Keratinocyte (primary cell): ENCODE results near the gene PTMA. TPM values are rescaled to one million over a fixed set of nuclear protein-coding genes. Genes with fewer than 3 reads are reported as not detected.

ENCODE experiments used
- DNase-seq: peaks from one replicate; pipeline ENCODE4 v3.0.0-alpha.2; 2011; ENCODE audit warnings: low read depth, missing footprints, low spot score
- FAIRE-seq: peaks from 2 replicates; lab custom pipeline; 2011; peaks lifted over from hg19 to GRCh38; lab: Jason Lieb, UNC
- H2AFZ ChIP-seq: 2 replicates; pipeline ENCODE4 v1.6.0; 2012; ENCODE audit warnings: low read length, control low read depth, inconsistent platforms; ENCODE audit not compliant: control insufficient read depth
- H3K27ac ChIP-seq: 2 replicates; pipeline ENCODE4 v1.5.1; 2011; ENCODE audit warnings: low read length; ENCODE audit not compliant: control insufficient read depth, insufficient read depth
- H3K27me3 ChIP-seq: 3 replicates; pipeline ENCODE4 v1.6.0; 2011; ENCODE audit warnings: low read length; ENCODE audit not compliant: control insufficient read depth, insufficient read depth; ENCODE audit errors: extremely low read depth
- H3K36me3 ChIP-seq, 2 experiments: 2 replicates in 1 of 2; 3 replicates in 1 of 2; pipeline ENCODE4 v1.5.1; 2011; ENCODE audit warnings: low read length in 2 of 2, mild to moderate bottlenecking in 1 of 2; ENCODE audit not compliant: control insufficient read depth in 2 of 2, insufficient read depth in 2 of 2; ENCODE audit errors: extremely low read depth in 1 of 2
- H3K4me1 ChIP-seq: 3 replicates; pipeline ENCODE4 v1.5.1; 2011; ENCODE audit warnings: low read length; ENCODE audit not compliant: control insufficient read depth, insufficient read depth; ENCODE audit errors: extremely low read depth
- H3K4me2 ChIP-seq: 3 replicates; pipeline ENCODE4 v1.6.0; 2011; ENCODE audit warnings: low read depth, low read length; ENCODE audit not compliant: control insufficient read depth, insufficient read depth; ENCODE audit errors: extremely low read depth
- H3K4me3 ChIP-seq, 3 experiments: fragments of 200-600 bp in 1 of 3; sonication (generic) in 1 of 3; 2 replicates in 2 of 3; 3 replicates in 1 of 3; pipeline ENCODE4 v1.5.1; 2011 to 2016; ENCODE audit warnings: low read length in 3 of 3, mild to moderate bottlenecking in 3 of 3, control low read depth in 2 of 3, inconsistent platforms in 1 of 3, low read depth in 1 of 3, mixed read lengths in 1 of 3, mixed run types in 1 of 3, moderate library complexity in 1 of 3; ENCODE audit not compliant: control insufficient read depth in 2 of 3, insufficient read depth in 2 of 3; ENCODE audit errors: extremely low read depth in 1 of 3
- H3K79me2 ChIP-seq: 2 replicates; pipeline ENCODE4 v1.6.0; 2012; ENCODE audit warnings: low read length; ENCODE audit not compliant: control insufficient read depth, insufficient read depth
- H3K9ac ChIP-seq: 3 replicates; pipeline ENCODE4 v1.6.0; 2011; ENCODE audit warnings: low read length; ENCODE audit not compliant: control insufficient read depth, insufficient read depth; ENCODE audit errors: extremely low read depth
- H3K9me1 ChIP-seq: 3 replicates; pipeline ENCODE4 v1.6.0; 2011; ENCODE audit warnings: low read length; ENCODE audit not compliant: control insufficient read depth, insufficient read depth; ENCODE audit errors: extremely low read depth
- H3K9me3 ChIP-seq: 2 replicates; pipeline ENCODE4 v1.5.1; 2012; ENCODE audit warnings: low read depth, low read length; ENCODE audit not compliant: control insufficient read depth
- H4K20me1 ChIP-seq: 3 replicates; pipeline ENCODE4 v1.6.0; 2011; ENCODE audit warnings: low read length; ENCODE audit not compliant: control insufficient read depth, insufficient read depth; ENCODE audit errors: extremely low read depth
- EZH2 ChIP-seq: IDR thresholded peaks from one replicate; pipeline ENCODE4 v1.6.1; 2012; ENCODE audit warnings: inconsistent platforms, mild to moderate bottlenecking, low read length, moderate library complexity
- dilution Hi-C: fragments of 300-500 bp; cut with MboI; formaldehyde crosslinking; loops from one replicate; pipeline ENCODE4 v1.7.0; 2020; ENCODE audit warnings: low sequenced_read_pairs; ENCODE audit not compliant: extremely low pct_ligation_motif_present
- polyA plus RNA-seq, 5 experiments: library from polyadenylated mRNA; depleted of rRNA in 3 of 5; stranded (reverse) in 3 of 5; stranded (forward) in 1 of 5; unstranded in 1 of 5; fragments of >200 nt; gene quantifications; 1 replicate in 1 of 5; 2 replicates in 3 of 5; 3 replicates in 1 of 5; pipeline versions ENCODE4 v1.2.1 to v1.2.3, GENCODE V29; 2011 to 2012; ENCODE audit warnings: missing spikeins in 2 of 5, low read depth in 1 of 5, low replicate concordance in 1 of 5
- TF ChIP-seq, protein P1 (sequence below), 3 experiments: IDR thresholded peaks in 1 of 3; conservative IDR thresholded peaks in 1 of 3; optimal IDR thresholded peaks in 1 of 3; 2 replicates in 2 of 3; 3 replicates in 1 of 3; pipeline versions ENCODE3 to v1.5.1; 2011; ENCODE audit warnings: low read length in 3 of 3, mild to moderate bottlenecking in 3 of 3, moderate library complexity in 2 of 3, control low read depth in 1 of 3, inconsistent platforms in 1 of 3; ENCODE audit not compliant: insufficient read depth in 2 of 3; ENCODE audit errors: extremely low read depth in 1 of 3

The PTMA gene
- polyA plus RNA-seq, 1 donor (not counting 4 experiments of a cell fraction or from before 2014, with no cell fraction given), result 598 TPM

GRCh38 chr2:231667096-231667427 lies 41.3 kb upstream of the PTMA start:
- Histone ChIP-seq H3K27me3 (no peaks in the 10 kb centered on the region), H3K9me1 (no peaks in the 10 kb centered on the region), H2AFZ (no peak overlapping the region), H3K79me2 (no peaks in the 10 kb centered on the region), H3K4me3 (no peak overlapping the region), H3K27ac (peak overlapping the region; percentile 68), H4K20me1 (no peaks in the 10 kb centered on the region), H3K9me3 (no peaks in the 10 kb centered on the region), H3K9ac (no peak overlapping the region), H3K4me2 (peak overlapping the region; percentile 74), H3K4me1 (peaks cover 24% of the 10 kb centered on the region), H3K36me3 (no peaks in the 10 kb centered on the region)
- TF ChIP-seq, protein P1, sequence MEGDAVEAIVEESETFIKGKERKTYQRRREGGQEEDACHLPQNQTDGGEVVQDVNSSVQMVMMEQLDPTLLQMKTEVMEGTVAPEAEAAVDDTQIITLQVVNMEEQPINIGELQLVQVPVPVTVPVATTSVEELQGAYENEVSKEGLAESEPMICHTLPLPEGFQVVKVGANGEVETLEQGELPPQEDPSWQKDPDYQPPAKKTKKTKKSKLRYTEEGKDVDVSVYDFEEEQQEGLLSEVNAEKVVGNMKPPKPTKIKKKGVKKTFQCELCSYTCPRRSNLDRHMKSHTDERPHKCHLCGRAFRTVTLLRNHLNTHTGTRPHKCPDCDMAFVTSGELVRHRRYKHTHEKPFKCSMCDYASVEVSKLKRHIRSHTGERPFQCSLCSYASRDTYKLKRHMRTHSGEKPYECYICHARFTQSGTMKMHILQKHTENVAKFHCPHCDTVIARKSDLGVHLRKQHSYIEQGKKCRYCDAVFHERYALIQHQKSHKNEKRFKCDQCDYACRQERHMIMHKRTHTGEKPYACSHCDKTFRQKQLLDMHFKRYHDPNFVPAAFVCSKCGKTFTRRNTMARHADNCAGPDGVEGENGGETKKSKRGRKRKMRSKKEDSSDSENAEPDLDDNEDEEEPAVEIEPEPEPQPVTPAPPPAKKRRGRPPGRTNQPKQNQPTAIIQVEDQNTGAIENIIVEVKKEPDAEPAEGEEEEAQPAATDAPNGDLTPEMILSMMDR (optimal IDR thresholded peaks at IDR 0.05 in 1 of 3, IDR thresholded peaks at IDR 0.05 in 1 of 3, conservative IDR thresholded peaks at IDR 0.05 in 1 of 3; ENCODE audit: extremely low read depth in 1 of 3, insufficient read depth in 2 of 3, low read length in 3 of 3), result no peak
- TF ChIP-seq EZH2, result no peak
- FAIRE-seq (no peak), DNase-seq (no peak)
- dilution Hi-C loops, result no loop called here

GRCh38 chr2:231667496-231667895 lies 40.8 kb upstream of the PTMA start:
- Histone ChIP-seq H3K27me3 (no peaks in the 10 kb centered on the region), H4K20me1 (no peaks in the 10 kb centered on the region), H3K9me1 (no peaks in the 10 kb centered on the region), H2AFZ (no peak overlapping the region), H3K4me2 (no peak overlapping the region), H3K27ac (no peak overlapping the region), H3K36me3 (no peaks in the 10 kb centered on the region), H3K79me2 (no peaks in the 10 kb centered on the region), H3K4me1 (peaks cover 26% of the 10 kb centered on the region), H3K9ac (no peak overlapping the region), H3K9me3 (no peaks in the 10 kb centered on the region), H3K4me3 (no peak overlapping the region)
- FAIRE-seq, result no peak
- no peak for DNase-seq
- TF ChIP-seq, protein P1 (optimal IDR thresholded peaks at IDR 0.05 in 1 of 3, IDR thresholded peaks at IDR 0.05 in 1 of 3, conservative IDR thresholded peaks at IDR 0.05 in 1 of 3; ENCODE audit: extremely low read depth in 1 of 3, insufficient read depth in 2 of 3, low read length in 3 of 3), result no peak
- TF ChIP-seq EZH2, result no peak
- dilution Hi-C loops, result no loop called here
